Body of pancreas (tissue), 4 donors: Measurements from ENCODE around the gene ZNF382.

Source experiments
- CTCF ChIP-seq, 7 experiments: fragments of 450-650 bp in 4 of 7; fragments of 200-600 bp in 3 of 7; sonication (generic) in 3 of 7; IDR thresholded peaks; one replicate each; pipeline ENCODE4 v1.5.1; 2016 to 2019; ENCODE audit warnings: antibody characterized with exemption in 7 of 7
- POLR2A ChIP-seq, 3 donors: fragments of 450-650 bp; IDR thresholded peaks; one replicate each; pipeline ENCODE4 v1.6.1; 2016; ENCODE audit warnings: antibody characterized with exemption in 3 of 3, mild to moderate bottlenecking in 2 of 3

- TF ChIP-seq CTCF (IDR thresholded peaks at IDR 0.05) (no peak), POLR2A (IDR thresholded peaks at IDR 0.05) (no peak)
Measured at GRCh38 chr19:36605877-36606478, 865 bp downstream of the ZNF382 start.
